ENCODE measurements around the gene RPL3.

The RPL3 gene

DNA sequence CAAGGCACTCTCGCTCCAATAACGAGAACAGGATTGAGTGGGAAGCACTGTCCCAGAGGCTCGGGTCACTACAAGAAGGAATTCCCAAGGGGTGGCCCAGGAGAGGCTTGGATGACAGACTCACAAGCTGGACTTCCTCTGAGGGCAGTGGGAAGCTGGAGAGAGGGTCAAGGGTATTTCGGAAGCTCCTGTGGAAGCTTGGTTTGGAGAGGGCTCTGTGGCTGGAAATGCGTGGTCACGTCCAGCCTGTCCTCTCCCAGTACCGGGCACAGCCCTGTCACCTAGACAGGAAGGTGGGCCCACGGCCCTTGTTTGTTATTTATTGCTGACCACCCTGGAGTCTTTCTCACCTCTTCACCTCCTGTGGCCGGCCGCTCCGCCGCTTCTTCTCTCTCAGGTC is 35.7 kb upstream of the RPL3 start:
- TF ChIP-seq, protein P1, sequence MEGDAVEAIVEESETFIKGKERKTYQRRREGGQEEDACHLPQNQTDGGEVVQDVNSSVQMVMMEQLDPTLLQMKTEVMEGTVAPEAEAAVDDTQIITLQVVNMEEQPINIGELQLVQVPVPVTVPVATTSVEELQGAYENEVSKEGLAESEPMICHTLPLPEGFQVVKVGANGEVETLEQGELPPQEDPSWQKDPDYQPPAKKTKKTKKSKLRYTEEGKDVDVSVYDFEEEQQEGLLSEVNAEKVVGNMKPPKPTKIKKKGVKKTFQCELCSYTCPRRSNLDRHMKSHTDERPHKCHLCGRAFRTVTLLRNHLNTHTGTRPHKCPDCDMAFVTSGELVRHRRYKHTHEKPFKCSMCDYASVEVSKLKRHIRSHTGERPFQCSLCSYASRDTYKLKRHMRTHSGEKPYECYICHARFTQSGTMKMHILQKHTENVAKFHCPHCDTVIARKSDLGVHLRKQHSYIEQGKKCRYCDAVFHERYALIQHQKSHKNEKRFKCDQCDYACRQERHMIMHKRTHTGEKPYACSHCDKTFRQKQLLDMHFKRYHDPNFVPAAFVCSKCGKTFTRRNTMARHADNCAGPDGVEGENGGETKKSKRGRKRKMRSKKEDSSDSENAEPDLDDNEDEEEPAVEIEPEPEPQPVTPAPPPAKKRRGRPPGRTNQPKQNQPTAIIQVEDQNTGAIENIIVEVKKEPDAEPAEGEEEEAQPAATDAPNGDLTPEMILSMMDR (IDR thresholded peaks at IDR 0.05; ENCODE audit: low read depth, low read length, poor library complexity, severe bottlenecking) = no peak
- no peak for TF ChIP-seq EZH2phosphoT487 (IDR thresholded peaks at IDR 0.05; ENCODE audit: borderline replicate concordance, low read length)
- no peak overlapping the region for H3K4me3 ChIP-seq (ENCODE audit: low read length)
- peaks cover 21% of the 10 kb centered on the region for H3K27me3 ChIP-seq (ENCODE audit: control insufficient read depth, low read length)
- H4K20me1 ChIP-seq (ENCODE audit: control insufficient read depth, insufficient read depth, low read depth, low read length) = no peaks in the 10 kb centered on the region
- H3K79me2 ChIP-seq (ENCODE audit: control insufficient read depth, low read length) = no peaks in the 10 kb centered on the region
- no peaks in the 10 kb centered on the region for H3K9me2 ChIP-seq (replicated peaks; ENCODE audit: control insufficient read depth, low read length)
- no peak overlapping the region for H3K4me2 ChIP-seq (ENCODE audit: low read length)
- no peaks in the 10 kb centered on the region for H3K9me3 ChIP-seq (ENCODE audit: control insufficient read depth, insufficient read depth, low read length)
- peaks cover 17% of the 10 kb centered on the region for H3K4me1 ChIP-seq (ENCODE audit: control insufficient read depth, low read length)
- no peak overlapping the region for H3K27ac ChIP-seq (ENCODE audit: low read depth, low read length)
- H3K36me3 ChIP-seq (ENCODE audit: control insufficient read depth, low read length) = no peaks in the 10 kb centered on the region
- peaks cover 4% of the 10 kb centered on the region; the same call in 1 of the 2 replicates for H3F3A ChIP-seq (ENCODE audit: control insufficient read depth, insufficient read depth)

DNA sequence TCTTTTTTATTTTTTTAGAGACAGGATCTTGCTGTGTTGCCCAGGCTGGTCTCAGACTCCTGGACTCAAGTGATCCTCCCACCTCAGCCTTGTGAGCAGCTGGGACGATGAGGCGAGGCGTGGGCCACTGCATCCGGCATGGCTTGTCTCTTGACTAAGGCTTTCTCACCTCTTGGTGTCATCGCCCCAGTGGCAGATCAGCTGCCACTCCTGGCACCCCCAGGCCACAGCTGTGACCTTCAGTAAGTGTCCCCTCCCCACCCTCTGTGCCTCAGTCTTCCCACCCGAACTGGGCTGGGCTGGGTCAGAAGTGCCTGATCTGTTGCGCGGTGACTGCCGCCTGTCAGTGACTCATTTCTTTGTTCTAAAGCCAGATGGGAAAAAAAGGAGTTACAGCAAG is 33.9 kb upstream of the RPL3 start:
- Histone ChIP-seq H4K20me1 (ENCODE audit: control insufficient read depth, insufficient read depth, low read depth, low read length) (no peaks in the 10 kb centered on the region), H3F3A (ENCODE audit: control insufficient read depth, insufficient read depth) (peaks cover 4% of the 10 kb centered on the region; the same call in 1 of the 2 replicates), H3K4me3 (ENCODE audit: low read length) (no peak overlapping the region), H3K27me3 (ENCODE audit: control insufficient read depth, low read length) (peaks cover 27% of the 10 kb centered on the region), H3K36me3 (ENCODE audit: control insufficient read depth, low read length) (no peaks in the 10 kb centered on the region), H3K9me2 (replicated peaks; ENCODE audit: control insufficient read depth, low read length) (no peaks in the 10 kb centered on the region), H3K9me3 (ENCODE audit: control insufficient read depth, insufficient read depth, low read length) (no peaks in the 10 kb centered on the region), H3K4me2 (ENCODE audit: low read length) (no peak overlapping the region), H3K79me2 (ENCODE audit: control insufficient read depth, low read length) (no peaks in the 10 kb centered on the region), H3K4me1 (ENCODE audit: control insufficient read depth, low read length) (peaks cover 27% of the 10 kb centered on the region), H3K27ac (ENCODE audit: low read depth, low read length) (no peak overlapping the region)
- TF ChIP-seq, protein P1 (IDR thresholded peaks at IDR 0.05; ENCODE audit: low read depth, low read length, poor library complexity, severe bottlenecking) = no peak

DNA sequence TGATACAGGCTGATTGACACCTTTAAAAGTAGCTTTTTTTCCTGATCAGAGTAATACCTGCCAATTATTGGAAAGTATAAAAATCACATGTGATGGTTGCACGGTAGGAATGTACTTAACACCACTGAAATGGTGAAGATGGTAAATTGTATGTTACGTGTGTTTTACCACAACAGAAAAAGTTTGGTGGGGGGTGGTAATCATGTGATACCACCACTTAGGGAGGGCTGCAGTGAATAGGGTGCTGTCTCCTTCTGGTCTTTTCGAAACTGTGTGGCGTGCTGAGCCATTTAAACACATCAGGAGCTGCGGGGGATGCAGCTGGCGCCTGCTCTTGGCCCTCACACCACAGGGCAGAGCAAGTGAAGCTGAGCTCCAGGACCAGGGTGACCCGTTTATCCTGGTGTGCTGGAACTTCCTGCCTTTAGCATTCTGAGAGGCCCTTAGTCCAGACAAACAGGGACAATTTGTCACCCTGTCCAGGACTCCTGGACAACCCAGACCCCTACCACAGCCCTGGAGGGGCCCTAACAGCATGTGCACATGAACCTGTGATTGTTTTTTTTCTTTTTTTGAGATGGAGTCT is 33.0 kb upstream of the RPL3 start:
- H3K4me3 ChIP-seq (ENCODE audit: low read length) = no peak overlapping the region
- H4K20me1 ChIP-seq (ENCODE audit: control insufficient read depth, insufficient read depth, low read depth, low read length) = no peaks in the 10 kb centered on the region
- H3K4me1 ChIP-seq (ENCODE audit: control insufficient read depth, low read length) = peaks cover 27% of the 10 kb centered on the region
- H3F3A ChIP-seq (ENCODE audit: control insufficient read depth, insufficient read depth) = peaks cover 4% of the 10 kb centered on the region; the same call in 1 of the 2 replicates
- no peaks in the 10 kb centered on the region for H3K36me3 ChIP-seq (ENCODE audit: control insufficient read depth, low read length)
- no peak overlapping the region for H3K4me2 ChIP-seq (ENCODE audit: low read length)
- TF ChIP-seq EZH2phosphoT487 (IDR thresholded peaks at IDR 0.05; ENCODE audit: borderline replicate concordance, low read length) = no peak
- H3K79me2 ChIP-seq (ENCODE audit: control insufficient read depth, low read length) = no peaks in the 10 kb centered on the region
- H3K27me3 ChIP-seq (ENCODE audit: control insufficient read depth, low read length) = peaks cover 27% of the 10 kb centered on the region
- H3K27ac ChIP-seq (ENCODE audit: low read depth, low read length) = no peak overlapping the region
- no peaks in the 10 kb centered on the region for H3K9me2 ChIP-seq (replicated peaks; ENCODE audit: control insufficient read depth, low read length)
- no peaks in the 10 kb centered on the region for H3K9me3 ChIP-seq (ENCODE audit: control insufficient read depth, insufficient read depth, low read length)

DNA sequence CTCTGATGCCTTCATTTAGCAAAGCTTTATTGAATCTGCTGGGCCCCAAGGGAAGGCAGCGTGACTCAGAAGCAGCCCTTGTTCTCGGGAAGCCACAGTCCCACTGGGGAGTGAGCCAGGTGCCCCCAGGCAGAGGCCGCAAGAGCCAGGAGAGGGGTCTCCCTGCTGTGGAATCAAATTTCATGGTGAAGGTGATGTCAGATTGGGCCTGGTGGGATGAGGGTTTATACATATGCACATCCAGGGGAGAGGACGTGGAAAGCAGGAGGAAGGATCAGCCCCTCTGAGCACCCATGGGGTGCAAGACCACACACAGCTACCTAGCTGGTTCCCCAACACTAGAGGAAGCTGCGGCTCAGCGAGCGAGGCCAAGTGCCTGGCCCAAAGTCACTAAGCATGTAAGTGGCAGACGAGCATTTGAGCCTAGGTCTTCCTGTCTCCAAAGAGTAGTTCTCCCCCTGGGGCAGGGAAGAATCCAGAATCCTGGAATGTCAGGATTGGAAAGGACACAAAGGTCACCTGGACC is 32.3 kb upstream of the RPL3 start:
- Histone ChIP-seq H3K27me3 (ENCODE audit: control insufficient read depth, low read length) (peaks cover 27% of the 10 kb centered on the region), H4K20me1 (ENCODE audit: control insufficient read depth, insufficient read depth, low read depth, low read length) (no peaks in the 10 kb centered on the region), H3K4me3 (ENCODE audit: low read length) (no peak overlapping the region), H3K27ac (ENCODE audit: low read depth, low read length) (no peak overlapping the region), H3K4me1 (ENCODE audit: control insufficient read depth, low read length) (peaks cover 27% of the 10 kb centered on the region), H3K9me2 (replicated peaks; ENCODE audit: control insufficient read depth, low read length) (no peaks in the 10 kb centered on the region), H3K4me2 (ENCODE audit: low read length) (no peak overlapping the region), H3F3A (ENCODE audit: control insufficient read depth, insufficient read depth) (peaks cover 4% of the 10 kb centered on the region; the same call in 1 of the 2 replicates), H3K9me3 (ENCODE audit: control insufficient read depth, insufficient read depth, low read length) (no peaks in the 10 kb centered on the region), H3K79me2 (ENCODE audit: control insufficient read depth, low read length) (no peaks in the 10 kb centered on the region), H3K36me3 (ENCODE audit: control insufficient read depth, low read length) (no peaks in the 10 kb centered on the region)
- TF ChIP-seq, protein P1 (IDR thresholded peaks at IDR 0.05; ENCODE audit: low read depth, low read length, poor library complexity, severe bottlenecking) = no peak
- TF ChIP-seq EZH2phosphoT487 (IDR thresholded peaks at IDR 0.05; ENCODE audit: borderline replicate concordance, low read length) = no peak

All from DOHH2 (cell line).